SK-N-SH (cell line): ENCODE measurements around the gene SETD4. TPM values are rescaled to one million over a fixed set of nuclear protein-coding genes. Genes with fewer than 3 reads are reported as not detected.
A peak's percentile ranks its signal among the peaks of the same experiment; 100 is the strongest.

Experiments used
- CTCF ChIA-PET: fragments of 300-600, 350-600 bp; formaldehyde crosslinking; extraction: SDS; loops from one replicate; lab custom pipeline; 2021; lab: Yijun Ruan, JAX
- POLR2A ChIA-PET: fragments of 350-600 bp; sonication (Branson Sonifier 250); formaldehyde crosslinking; extraction: SDS; loops from one replicate; lab custom pipeline; 2020; ENCODE audit warnings: antibody characterized with exemption, inconsistent platforms; lab: Yijun Ruan, JAX
- DNase-seq: peaks from one replicate; pipeline ENCODE4 v3.0.0; 2012
- H2AFZ ChIP-seq: fragments of 200-600 bp; sonication (generic); 2 replicates; pipeline ENCODE4 v1.8.1; 2016; ENCODE audit warnings: antibody characterized with exemption, mild to moderate bottlenecking, low read depth
- H3F3A ChIP-seq: fragments of 200-600 bp; sonication (generic); replicated peaks from 2 replicates; pipeline ENCODE3; 2016; ENCODE audit warnings: antibody characterized with exemption, mild to moderate bottlenecking; ENCODE audit not compliant: insufficient read depth
- H3K27ac ChIP-seq, 2 experiments: fragments of 200-500 bp in 1 of 2; fragments of 200-600 bp in 1 of 2; sonication (Bioruptor generic) in 1 of 2; sonication (generic), shearing (Covaris generic) in 1 of 2; 2 replicates each; pipeline versions ENCODE4 v1.5.1 to v1.6.1; 2014 to 2016; ENCODE audit warnings: low read depth in 2 of 2, inconsistent platforms in 1 of 2, low read length in 1 of 2, mild to moderate bottlenecking in 1 of 2, mixed read lengths in 1 of 2
- H3K27me3 ChIP-seq: fragments of 200-600 bp; sonication (generic), shearing (Covaris generic); 2 replicates; pipeline ENCODE4 v1.6.1; 2016; ENCODE audit warnings: mixed run types; ENCODE audit not compliant: insufficient read depth
- H3K36me3 ChIP-seq, 2 experiments: fragments of 200-500 bp in 1 of 2; fragments of 200-600 bp in 1 of 2; sonication (Bioruptor generic) in 1 of 2; sonication (generic) in 1 of 2; replicated peaks in 1 of 2; 2 replicates each; pipeline versions ENCODE3 to v1.5.1; 2014 to 2016; ENCODE audit warnings: low read length in 1 of 2, mild to moderate bottlenecking in 1 of 2; ENCODE audit not compliant: insufficient read depth in 2 of 2, control insufficient read depth in 1 of 2
- H3K4me1 ChIP-seq, 2 experiments: fragments of 200-500 bp in 1 of 2; fragments of 200-600 bp in 1 of 2; sonication (Bioruptor generic) in 1 of 2; sonication (generic), shearing (Covaris generic) in 1 of 2; 2 replicates each; pipeline versions ENCODE4 v1.5.1 to v1.6.1; 2014 to 2016; ENCODE audit warnings: low read depth in 1 of 2, low read length in 1 of 2, mixed run types in 1 of 2; ENCODE audit not compliant: insufficient read depth in 2 of 2, control insufficient read depth in 1 of 2
- H3K4me2 ChIP-seq: fragments of 200-600 bp; sonication (generic), shearing (Covaris generic); 2 replicates; pipeline ENCODE4 v1.6.1; 2017; ENCODE audit warnings: mixed run types
- H3K4me3 ChIP-seq, 2 experiments: fragments of 200-500 bp in 1 of 2; fragments of 200-600 bp in 1 of 2; sonication (Bioruptor generic) in 1 of 2; sonication (generic), shearing (Covaris generic) in 1 of 2; 2 replicates each; pipeline versions ENCODE4 v1.5.1 to v1.8.1; 2014 to 2016; ENCODE audit warnings: low read depth in 2 of 2, inconsistent platforms in 1 of 2, low read length in 1 of 2, mild to moderate bottlenecking in 1 of 2, mixed read lengths in 1 of 2, moderate library complexity in 1 of 2
- H3K79me2 ChIP-seq: fragments of 200-600 bp; sonication (generic); 2 replicates; pipeline ENCODE4 v1.8.1; 2017; ENCODE audit warnings: mild to moderate bottlenecking; ENCODE audit not compliant: insufficient read depth
- H3K9ac ChIP-seq: fragments of 200-600 bp; sonication (generic); 2 replicates; pipeline ENCODE4 v1.6.1; 2017; ENCODE audit warnings: mixed run types
- H3K9me2 ChIP-seq: fragments of 200-600 bp; sonication (generic); 2 replicates; pipeline ENCODE4 v1.6.1; 2017; ENCODE audit warnings: mixed run types
- H3K9me3 ChIP-seq: fragments of 200-600 bp; sonication (generic); 2 replicates; pipeline ENCODE4 v1.6.1; 2017; ENCODE audit warnings: mixed run types, mild to moderate bottlenecking, moderate library complexity
- H4K20me1 ChIP-seq: fragments of 200-600 bp; sonication (generic); 2 replicates; pipeline ENCODE4 v1.6.1; 2017; ENCODE audit warnings: mild to moderate bottlenecking, mixed run types; ENCODE audit not compliant: insufficient read depth
- CHD2 ChIP-seq: fragments of 150-350 bp; IDR thresholded peaks from 2 replicates; pipeline ENCODE4 v1.6.1; 2018; ENCODE audit warnings: low read length; ENCODE audit not compliant: partially characterized antibody
- CTCF ChIP-seq: fragments of 200-600 bp; sonication (generic); IDR thresholded peaks from 2 replicates; pipeline ENCODE4 v1.6.1; 2017; ENCODE audit warnings: antibody characterized with exemption, mild to moderate bottlenecking, moderate library complexity
- GATA2 ChIP-seq: sonication (generic); formaldehyde crosslinking; IDR thresholded peaks from 2 replicates; pipeline ENCODE4 v1.5.0; 2020; ENCODE audit warnings: mild to moderate bottlenecking, missing genetic modification reagents
- JUND ChIP-seq: IDR thresholded peaks from 2 replicates; pipeline ENCODE4 v1.4.0; 2012
- MAX ChIP-seq: IDR thresholded peaks from 2 replicates; pipeline ENCODE4 v1.4.0; 2012; ENCODE audit warnings: low read depth
- MEF2A ChIP-seq: IDR thresholded peaks from 2 replicates; pipeline ENCODE4 v1.4.0; 2012; ENCODE audit warnings: low read depth, borderline replicate concordance
- MXI1 ChIP-seq: IDR thresholded peaks from 2 replicates; pipeline ENCODE4 v1.6.1; 2012; ENCODE audit warnings: mild to moderate bottlenecking, low read depth, low read length, improper control_type of control experiment
- NRF1 ChIP-seq: IDR thresholded peaks from 2 replicates; pipeline ENCODE4 v1.6.1; 2012; ENCODE audit warnings: low read depth, mild to moderate bottlenecking, low read length
- RAD21 ChIP-seq: IDR thresholded peaks from 2 replicates; pipeline ENCODE4 v1.6.1; 2012; ENCODE audit warnings: mild to moderate bottlenecking, low read length
- RCOR1 ChIP-seq: fragments of 150-350 bp; IDR thresholded peaks from 2 replicates; pipeline ENCODE4 v1.6.1; 2017; ENCODE audit warnings: antibody characterized with exemption, low read length
- REST ChIP-seq: IDR thresholded peaks from 2 replicates; pipeline ENCODE4 v1.6.1; 2012; ENCODE audit warnings: mild to moderate bottlenecking, low read depth, low read length, moderate library complexity
- RFX5 ChIP-seq: IDR thresholded peaks from 2 replicates; pipeline ENCODE4 v1.6.1; 2012; ENCODE audit warnings: mild to moderate bottlenecking, improper control_type of control experiment, low read length
- SMC3 ChIP-seq: IDR thresholded peaks from 2 replicates; pipeline ENCODE4 v1.6.1; 2012; ENCODE audit warnings: low read depth, low read length, improper control_type of control experiment
- TEAD4 ChIP-seq: IDR thresholded peaks from 2 replicates; pipeline ENCODE4 v1.4.0; 2012; ENCODE audit warnings: mild to moderate bottlenecking, borderline replicate concordance; ENCODE audit not compliant: insufficient read depth
- USF1 ChIP-seq: IDR thresholded peaks from 2 replicates; pipeline ENCODE4 v1.4.0; 2012; ENCODE audit warnings: low read depth, borderline replicate concordance
- USF2 ChIP-seq: fragments of 150-350 bp; IDR thresholded peaks from 2 replicates; pipeline ENCODE4 v1.6.1; 2017; ENCODE audit warnings: antibody characterized with exemption, low read length, low read depth, borderline replicate concordance
- YY1 ChIP-seq: IDR thresholded peaks from 2 replicates; pipeline ENCODE4 v1.4.0; 2012; ENCODE audit warnings: low read depth, mild to moderate bottlenecking
- ZBTB33 ChIP-seq: IDR thresholded peaks from 2 replicates; pipeline ENCODE4 v1.4.0; 2012; ENCODE audit warnings: low read depth, borderline replicate concordance
- WGBS: methylation state at CpG from one replicate; pipeline ENCODE4 v1.1.6; 2017; ENCODE audit warnings: low lambda C conversion rate; 5-methylcytosine and 5-hydroxymethylcytosine counted together
- polyA plus RNA-seq, 3 experiments: library from polyadenylated mRNA; depleted of rRNA; stranded (reverse); fragments of >200 nt; gene quantifications; 2 replicates each; pipeline ENCODE4 v1.2.3, GENCODE V29; 2012

SETD4 gene
- polyA plus RNA-seq, 1 of the 3 experiments (the other 2 are of a cell fraction): 15.9 TPM

- TF ChIP-seq RCOR1 (peak; percentile 93), YY1 (no peak), MEF2A (no peak), REST (no peak), RFX5 (0 out of 2 replicates have a peak, but pooled peaks have one; percentile 19), TEAD4 (no peak), JUND (no peak)
Observed at GRCh38 chr21:36035381-36035791, 24.9 kb downstream of the SETD4 start (continued).

- no peak for DNase-seq
- Histone ChIP-seq H3K9me2 (no peaks in the 10 kb centered on the region), H3K4me2 (no peak overlapping the region), H3K9me3 (no peaks in the 10 kb centered on the region), H3K79me2 (no peaks in the 10 kb centered on the region), H3K27me3 (no peaks in the 10 kb centered on the region), H3K36me3 (peaks cover 22 to 37% of the 10 kb centered on the region in 2 experiments), H3K27ac (peak overlapping the region in 1 of 2 experiments; percentile 94; a peak in 2 of 4 replicates), H3K4me3 (no peak overlapping the region), H3K4me1 (peaks cover 0 to 25% of the 10 kb centered on the region in 2 experiments; a peak in 2 of 4 replicates), H3K9ac (no peak overlapping the region), H3F3A (peaks cover 2% of the 10 kb centered on the region), H4K20me1 (no peaks in the 10 kb centered on the region), H2AFZ (no peak overlapping the region)
- CTCF ChIA-PET: interaction anchor here (0.6 to 4.4 kb wide), 10 partner anchors 10 to 1144 kb away, joined by 3 to 41 read pairs (median 4); partner anchors contain the start of gene CBR1
- WGBS: 90% methylated on average over 16 of the region's 16 CpGs
- TF ChIP-seq MAX (no peak), ZBTB33 (no peak), CTCF (no peak), MXI1 (no peak), SMC3 (no peak), NRF1 (no peak), USF2 (no peak), RAD21 (no peak), USF1 (no peak), GATA2 (CRISPR knock-in tag) (no peak), CHD2 (no peak)
- POLR2A ChIA-PET: interaction anchor here (1.0 to 2.0 kb wide), 2 partner anchors 26 to 35 kb away, joined by 3 to 5 read pairs; partner anchors contain the start of genes CBR1 and SETD4
Observed at GRCh38 chr21:36034211-36034913, 26.0 kb downstream of the SETD4 start.
